Measurements from ENCODE around the gene QKI.
"Not testable (repeated sequence)": the region's sequence is repeated elsewhere in the genome, so short reads cannot be mapped to it uniquely, and the experiment has no call there.

The QKI gene

GRCh38 chr6:163444077-163444476 is 29.6 kb downstream of the QKI start:
- DNase-seq, result no peak

GRCh38 chr6:163446549-163446948 is 32.0 kb downstream of the QKI start:
- DNase-seq, result no peak

GRCh38 chr6:163449076-163449475 is 34.6 kb downstream of the QKI start:
- no peak for DNase-seq

GRCh38 chr6:163454425-163454824 is 39.9 kb downstream of the QKI start:
- DNase-seq, result no peak

- no peak for DNase-seq
These were observed 41.0 kb downstream of the QKI start for GRCh38 chr6:163455552-163455951.

- no peak for DNase-seq
These were observed 43.4 kb downstream of the QKI start for GRCh38 chr6:163457637-163458561.

- no peak for DNase-seq
These were observed 44.5 kb downstream of the QKI start for GRCh38 chr6:163459007-163459406.

- no peak for DNase-seq
These were observed 45.0 kb downstream of the QKI start for GRCh38 chr6:163459536-163459935.

GRCh38 chr6:163460307-163460782 is 45.8 kb downstream of the QKI start:
- no peak for DNase-seq

GRCh38 chr6:163461696-163462095 is 47.2 kb downstream of the QKI start:
- no peak for DNase-seq

- DNase-seq, result no peak
These were observed 48.7 kb downstream of the QKI start for GRCh38 chr6:163463180-163463579.

- DNase-seq, result no peak
These were observed 49.3 kb downstream of the QKI start for GRCh38 chr6:163463795-163464194.

GRCh38 chr6:163466839-163467390 is 52.4 kb downstream of the QKI start:
- DNase-seq, result no peak

GRCh38 chr6:163468738-163469137 is 54.2 kb downstream of the QKI start:
- DNase-seq, result no peak

- DNase-seq, result no peak
These were observed 55.0 kb downstream of the QKI start for GRCh38 chr6:163469459-163469985.

GRCh38 chr6:163470611-163471010 is 56.1 kb downstream of the QKI start:
- no peak for DNase-seq

GRCh38 chr6:163474581-163474980 is 60.1 kb downstream of the QKI start:
- DNase-seq, result no peak

- DNase-seq, result not testable (repeated sequence)
These were observed 62.4 kb downstream of the QKI start for GRCh38 chr6:163476946-163477345.

- no peak for DNase-seq
These were observed 68.6 kb downstream of the QKI start for GRCh38 chr6:163483107-163483506.

GRCh38 chr6:163485388-163485851 is 70.9 kb downstream of the QKI start:
- no peak for DNase-seq

GRCh38 chr6:163486821-163487220 is 72.3 kb downstream of the QKI start:
- DNase-seq, result no peak

- DNase-seq, result no peak
These were observed 73.1 kb downstream of the QKI start for GRCh38 chr6:163487606-163488005.

- no peak for DNase-seq
These were observed 75.1 kb downstream of the QKI start for GRCh38 chr6:163489584-163489983.

Measured in NK-92 treated with Interleukin-12 subunit alpha and Interleukin-12 subunit beta, amount 100 ng/mL, for 24 hours (cell line).